Cardiac fibroblast (primary cell): ENCODE results near the gene MVB12B.

Experiments
- DNase-seq, 2 donors: peaks; one replicate each; pipeline versions ENCODE4 v3.0.0 to v3.0.0-alpha.2; 2010; ENCODE audit warnings: low read depth in 2 of 2
- H3K4me3 ChIP-seq, 2 donors: replicated peaks in 1 of 2; 1 replicate in 1 of 2; 2 replicates in 1 of 2; pipeline ENCODE4 v1.5.1; 2011; ENCODE audit warnings: low read depth in 2 of 2, low read length in 2 of 2, mild to moderate bottlenecking in 2 of 2, moderate library complexity in 1 of 2
- TF ChIP-seq, protein P1 (sequence below): IDR thresholded peaks from one replicate; pipeline ENCODE4 v1.5.1; 2011; ENCODE audit warnings: low read depth, mild to moderate bottlenecking, low read length, inconsistent platforms

MVB12B gene

DNA sequence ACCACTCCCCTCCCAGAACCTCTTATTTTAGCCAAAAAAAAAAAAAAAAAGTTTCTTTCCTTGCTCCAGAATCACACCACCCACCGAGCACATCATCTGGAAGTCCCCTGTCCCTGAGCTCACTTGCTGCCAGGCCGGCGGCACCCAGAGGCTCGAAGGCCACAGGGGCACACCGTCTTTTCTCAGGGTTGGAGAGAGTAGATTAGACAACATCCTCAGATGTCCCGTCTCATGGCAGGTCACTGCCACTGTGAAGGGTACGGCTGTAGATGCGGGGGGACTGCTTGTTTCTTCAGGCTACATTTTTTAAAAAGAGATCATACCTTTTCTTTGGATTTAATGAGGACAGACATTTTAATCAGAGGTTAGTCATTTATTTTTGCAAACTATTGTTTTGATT lies 109.0 kb downstream of the MVB12B start:
- TF ChIP-seq, protein P1, sequence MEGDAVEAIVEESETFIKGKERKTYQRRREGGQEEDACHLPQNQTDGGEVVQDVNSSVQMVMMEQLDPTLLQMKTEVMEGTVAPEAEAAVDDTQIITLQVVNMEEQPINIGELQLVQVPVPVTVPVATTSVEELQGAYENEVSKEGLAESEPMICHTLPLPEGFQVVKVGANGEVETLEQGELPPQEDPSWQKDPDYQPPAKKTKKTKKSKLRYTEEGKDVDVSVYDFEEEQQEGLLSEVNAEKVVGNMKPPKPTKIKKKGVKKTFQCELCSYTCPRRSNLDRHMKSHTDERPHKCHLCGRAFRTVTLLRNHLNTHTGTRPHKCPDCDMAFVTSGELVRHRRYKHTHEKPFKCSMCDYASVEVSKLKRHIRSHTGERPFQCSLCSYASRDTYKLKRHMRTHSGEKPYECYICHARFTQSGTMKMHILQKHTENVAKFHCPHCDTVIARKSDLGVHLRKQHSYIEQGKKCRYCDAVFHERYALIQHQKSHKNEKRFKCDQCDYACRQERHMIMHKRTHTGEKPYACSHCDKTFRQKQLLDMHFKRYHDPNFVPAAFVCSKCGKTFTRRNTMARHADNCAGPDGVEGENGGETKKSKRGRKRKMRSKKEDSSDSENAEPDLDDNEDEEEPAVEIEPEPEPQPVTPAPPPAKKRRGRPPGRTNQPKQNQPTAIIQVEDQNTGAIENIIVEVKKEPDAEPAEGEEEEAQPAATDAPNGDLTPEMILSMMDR, result no peak
- H3K4me3 ChIP-seq, result no peak overlapping the region
- DNase-seq, result no peak

DNA sequence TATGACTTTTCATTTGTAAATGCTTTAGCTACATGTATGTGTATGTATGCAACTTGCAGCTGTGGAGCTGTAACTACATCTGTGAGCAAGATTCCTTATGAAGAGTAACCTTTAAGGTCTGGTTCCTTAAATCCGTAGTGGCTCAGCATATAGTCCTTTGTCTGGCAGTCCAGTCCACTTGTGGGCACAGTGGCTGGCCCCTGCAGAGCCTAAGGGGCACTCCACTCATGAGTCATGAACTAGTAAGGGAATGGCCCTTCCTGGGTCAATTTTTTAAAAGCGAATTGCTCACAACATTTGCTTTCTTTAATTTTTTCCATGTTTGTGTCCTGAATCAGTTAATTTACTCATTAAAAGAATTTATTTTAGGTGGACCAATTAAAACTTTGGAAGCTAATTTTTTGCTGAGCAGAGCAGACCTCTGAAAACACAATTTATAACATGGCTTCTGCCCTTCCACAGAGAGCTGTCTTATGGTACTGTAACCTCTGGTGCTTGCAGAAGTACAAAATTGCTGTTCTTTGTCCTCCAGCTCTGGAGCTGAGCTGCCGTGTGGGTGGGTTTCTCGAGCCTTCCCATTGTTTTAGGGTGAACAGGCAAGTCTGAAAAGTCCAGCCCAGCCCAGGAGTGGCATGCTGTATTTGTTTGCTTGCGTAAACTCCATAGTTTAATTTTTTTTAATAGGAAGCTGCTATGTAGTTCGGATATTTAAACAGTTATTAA lies 110.1 kb downstream of the MVB12B start:
- H3K4me3 ChIP-seq, result no peak overlapping the region
- DNase-seq, result peak in 1 of 2 donors; percentile 12
- TF ChIP-seq, protein P1, result no peak

- TF ChIP-seq, protein P1, result no peak
- DNase-seq, result no peak
Observed at GRCh38 chr9:126437268-126437666, 110.6 kb downstream of the MVB12B start.

GRCh38 chr9:126437701-126438100 lies 111.1 kb downstream of the MVB12B start:
- TF ChIP-seq, protein P1, result no peak
- H3K4me3 ChIP-seq, result no peak overlapping the region
- DNase-seq, result no peak

More at GRCh38 chr9:126437268-126437666, 110.6 kb downstream of the MVB12B start:
- no peak overlapping the region for H3K4me3 ChIP-seq

DNA sequence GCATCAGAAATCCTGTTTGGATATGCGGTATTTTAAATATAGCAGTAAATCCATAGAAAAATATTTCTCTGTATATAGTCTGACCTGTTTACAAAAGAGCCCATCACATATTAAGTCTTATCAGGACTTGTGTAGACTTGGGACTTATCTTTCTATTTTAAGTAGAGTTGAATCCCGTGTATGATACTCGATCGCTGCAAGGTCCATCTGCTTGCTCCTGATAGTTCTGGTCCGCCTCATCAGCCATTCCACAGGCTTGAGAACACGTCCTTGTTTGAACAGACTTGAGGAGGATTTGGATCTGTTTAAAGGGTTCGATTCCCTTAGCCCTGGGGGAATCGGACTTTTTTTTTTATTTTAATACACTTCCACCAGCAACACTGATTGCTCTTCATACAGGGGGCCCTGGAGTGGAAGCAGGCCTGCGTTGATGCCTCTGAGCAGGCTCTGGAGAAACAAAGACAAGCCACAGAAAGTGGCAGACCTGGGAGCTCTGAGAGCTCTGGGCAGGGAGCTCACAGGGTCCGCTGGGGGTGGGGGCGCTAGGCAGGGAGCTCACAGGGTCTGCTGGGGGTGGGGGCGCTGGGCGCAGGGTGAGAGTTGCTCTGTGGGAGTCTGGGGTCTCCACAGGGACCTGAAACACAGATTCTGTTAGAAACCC lies 112.2 kb downstream of the MVB12B start:
- DNase-seq, result no peak
- no peak overlapping the region for H3K4me3 ChIP-seq
- TF ChIP-seq, protein P1, result no peak

DNA sequence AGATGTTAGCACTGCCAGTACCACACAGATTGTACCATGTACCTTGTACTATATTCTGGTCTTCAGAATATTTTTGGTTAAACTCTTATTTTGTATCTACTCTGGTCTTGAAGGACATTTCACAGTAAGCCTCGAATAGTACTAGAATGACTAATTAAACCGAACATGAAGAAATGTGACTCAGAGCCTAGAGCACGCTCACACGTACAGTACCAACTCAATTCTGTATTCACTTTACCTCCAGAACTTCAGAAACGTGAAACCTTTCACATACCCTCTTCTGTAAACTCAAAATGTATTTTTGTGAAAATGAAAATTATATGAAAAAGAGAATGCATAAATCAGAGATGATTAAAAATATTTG lies 112.8 kb downstream of the MVB12B start:
- H3K4me3 ChIP-seq, result no peak overlapping the region
- DNase-seq, result peak; percentile 14 to 66
- TF ChIP-seq, protein P1, result no peak
